Panc1 (cell line): ENCODE measurements around the gene FBN1.

Source experiments
- CTCF ChIP-seq: fragments of 450-650 bp; IDR thresholded peaks from 2 replicates; pipeline ENCODE4 v1.5.1; 2017; ENCODE audit warnings: mild to moderate bottlenecking
- POLR2AphosphoS5 ChIP-seq: IDR thresholded peaks from 2 replicates; pipeline ENCODE4 v1.6.1; 2012; ENCODE audit warnings: mild to moderate bottlenecking, low read depth, low read length, moderate library complexity
- REST ChIP-seq, 2 experiments: IDR thresholded peaks; 2 replicates each; pipeline ENCODE4 v1.6.1; 2011 to 2012; ENCODE audit warnings: low read depth in 2 of 2, control low read depth in 1 of 2, low read length in 1 of 2, mild to moderate bottlenecking in 1 of 2, moderate library complexity in 1 of 2; ENCODE audit not compliant: insufficient read depth in 1 of 2
- SIN3A ChIP-seq: IDR thresholded peaks from 2 replicates; pipeline ENCODE4 v1.6.1; 2012; ENCODE audit warnings: low read depth, mild to moderate bottlenecking, low read length, moderate library complexity, borderline replicate concordance; ENCODE audit not compliant: insufficient read depth
- TCF7L2 ChIP-seq: IDR thresholded peaks from 2 replicates; pipeline ENCODE4 v1.6.1; 2011; ENCODE audit warnings: mild to moderate bottlenecking, low read depth, low read length, inconsistent platforms

GRCh38 chr15:48682942-48683651, 37.6 kb upstream of the FBN1 start:
- TF ChIP-seq REST (IDR thresholded peaks at IDR 0.05; ENCODE audit: insufficient read depth in 1 of 2, low read depth in 2 of 2, low read length in 1 of 2) (no peak), CTCF (no peak), POLR2AphosphoS5 (no peak), SIN3A (no peak), TCF7L2 (no peak)
